ENCODE data around the gene DNAH9.

The DNAH9 gene

DNA sequence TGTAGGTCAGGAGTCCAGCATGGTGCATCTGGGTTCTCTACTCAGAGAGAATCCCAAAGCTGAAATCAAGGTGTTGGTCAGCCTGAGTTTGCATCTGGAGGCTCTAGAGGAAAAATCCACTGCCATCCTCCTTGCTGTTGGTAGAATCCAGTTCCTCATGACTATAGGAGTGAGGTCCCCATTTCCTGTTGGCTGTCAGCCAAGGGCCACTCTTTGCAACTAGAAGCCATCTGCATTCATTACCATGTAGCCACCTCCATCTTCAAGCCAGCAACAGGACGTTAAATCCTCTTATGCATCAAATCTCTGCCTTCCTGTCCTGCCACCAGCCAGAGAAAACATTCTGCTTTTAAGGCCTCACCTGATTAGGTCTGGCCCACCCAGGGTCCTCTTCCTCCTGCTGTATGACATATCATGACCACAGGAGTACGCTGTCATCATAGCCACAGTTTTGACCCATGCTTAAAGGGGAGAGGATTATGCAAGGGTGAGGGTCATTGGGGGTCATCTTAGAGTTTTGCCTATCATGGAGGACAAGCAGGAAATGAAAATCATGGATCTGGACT is 40.5 kb downstream of the DNAH9 start:
- H3K27me3 ChIP-seq (ENCODE audit: insufficient read depth, poor library complexity, severe bottlenecking): no peaks in the 10 kb centered on the region
- H3K4me3 ChIP-seq (replicated peaks; ENCODE audit: insufficient read depth, low read length): no peak overlapping the region
- no peak for DNase-seq (ENCODE audit: low read depth in 1 of 2, low spot score in 1 of 2)
- no peak overlapping the region for H3K27ac ChIP-seq (replicated peaks)
- no peak for TF ChIP-seq GABPA (IDR thresholded peaks at IDR 0.05; ENCODE audit: low read depth)
- no peak for TF ChIP-seq POLR2AphosphoS5 (IDR thresholded peaks at IDR 0.05; ENCODE audit: low read depth)
- no peak for TF ChIP-seq SPI1 (IDR thresholded peaks at IDR 0.05; ENCODE audit: borderline replicate concordance, low read depth)
- TF ChIP-seq, protein P1, sequence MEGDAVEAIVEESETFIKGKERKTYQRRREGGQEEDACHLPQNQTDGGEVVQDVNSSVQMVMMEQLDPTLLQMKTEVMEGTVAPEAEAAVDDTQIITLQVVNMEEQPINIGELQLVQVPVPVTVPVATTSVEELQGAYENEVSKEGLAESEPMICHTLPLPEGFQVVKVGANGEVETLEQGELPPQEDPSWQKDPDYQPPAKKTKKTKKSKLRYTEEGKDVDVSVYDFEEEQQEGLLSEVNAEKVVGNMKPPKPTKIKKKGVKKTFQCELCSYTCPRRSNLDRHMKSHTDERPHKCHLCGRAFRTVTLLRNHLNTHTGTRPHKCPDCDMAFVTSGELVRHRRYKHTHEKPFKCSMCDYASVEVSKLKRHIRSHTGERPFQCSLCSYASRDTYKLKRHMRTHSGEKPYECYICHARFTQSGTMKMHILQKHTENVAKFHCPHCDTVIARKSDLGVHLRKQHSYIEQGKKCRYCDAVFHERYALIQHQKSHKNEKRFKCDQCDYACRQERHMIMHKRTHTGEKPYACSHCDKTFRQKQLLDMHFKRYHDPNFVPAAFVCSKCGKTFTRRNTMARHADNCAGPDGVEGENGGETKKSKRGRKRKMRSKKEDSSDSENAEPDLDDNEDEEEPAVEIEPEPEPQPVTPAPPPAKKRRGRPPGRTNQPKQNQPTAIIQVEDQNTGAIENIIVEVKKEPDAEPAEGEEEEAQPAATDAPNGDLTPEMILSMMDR (IDR thresholded peaks at IDR 0.05; ENCODE audit: insufficient read depth, low read length): no peak
- TF ChIP-seq, protein P2, sequence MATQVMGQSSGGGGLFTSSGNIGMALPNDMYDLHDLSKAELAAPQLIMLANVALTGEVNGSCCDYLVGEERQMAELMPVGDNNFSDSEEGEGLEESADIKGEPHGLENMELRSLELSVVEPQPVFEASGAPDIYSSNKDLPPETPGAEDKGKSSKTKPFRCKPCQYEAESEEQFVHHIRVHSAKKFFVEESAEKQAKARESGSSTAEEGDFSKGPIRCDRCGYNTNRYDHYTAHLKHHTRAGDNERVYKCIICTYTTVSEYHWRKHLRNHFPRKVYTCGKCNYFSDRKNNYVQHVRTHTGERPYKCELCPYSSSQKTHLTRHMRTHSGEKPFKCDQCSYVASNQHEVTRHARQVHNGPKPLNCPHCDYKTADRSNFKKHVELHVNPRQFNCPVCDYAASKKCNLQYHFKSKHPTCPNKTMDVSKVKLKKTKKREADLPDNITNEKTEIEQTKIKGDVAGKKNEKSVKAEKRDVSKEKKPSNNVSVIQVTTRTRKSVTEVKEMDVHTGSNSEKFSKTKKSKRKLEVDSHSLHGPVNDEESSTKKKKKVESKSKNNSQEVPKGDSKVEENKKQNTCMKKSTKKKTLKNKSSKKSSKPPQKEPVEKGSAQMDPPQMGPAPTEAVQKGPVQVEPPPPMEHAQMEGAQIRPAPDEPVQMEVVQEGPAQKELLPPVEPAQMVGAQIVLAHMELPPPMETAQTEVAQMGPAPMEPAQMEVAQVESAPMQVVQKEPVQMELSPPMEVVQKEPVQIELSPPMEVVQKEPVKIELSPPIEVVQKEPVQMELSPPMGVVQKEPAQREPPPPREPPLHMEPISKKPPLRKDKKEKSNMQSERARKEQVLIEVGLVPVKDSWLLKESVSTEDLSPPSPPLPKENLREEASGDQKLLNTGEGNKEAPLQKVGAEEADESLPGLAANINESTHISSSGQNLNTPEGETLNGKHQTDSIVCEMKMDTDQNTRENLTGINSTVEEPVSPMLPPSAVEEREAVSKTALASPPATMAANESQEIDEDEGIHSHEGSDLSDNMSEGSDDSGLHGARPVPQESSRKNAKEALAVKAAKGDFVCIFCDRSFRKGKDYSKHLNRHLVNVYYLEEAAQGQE (IDR thresholded peaks at IDR 0.05; ENCODE audit: insufficient replicate concordance, low read depth): no peak

DNA sequence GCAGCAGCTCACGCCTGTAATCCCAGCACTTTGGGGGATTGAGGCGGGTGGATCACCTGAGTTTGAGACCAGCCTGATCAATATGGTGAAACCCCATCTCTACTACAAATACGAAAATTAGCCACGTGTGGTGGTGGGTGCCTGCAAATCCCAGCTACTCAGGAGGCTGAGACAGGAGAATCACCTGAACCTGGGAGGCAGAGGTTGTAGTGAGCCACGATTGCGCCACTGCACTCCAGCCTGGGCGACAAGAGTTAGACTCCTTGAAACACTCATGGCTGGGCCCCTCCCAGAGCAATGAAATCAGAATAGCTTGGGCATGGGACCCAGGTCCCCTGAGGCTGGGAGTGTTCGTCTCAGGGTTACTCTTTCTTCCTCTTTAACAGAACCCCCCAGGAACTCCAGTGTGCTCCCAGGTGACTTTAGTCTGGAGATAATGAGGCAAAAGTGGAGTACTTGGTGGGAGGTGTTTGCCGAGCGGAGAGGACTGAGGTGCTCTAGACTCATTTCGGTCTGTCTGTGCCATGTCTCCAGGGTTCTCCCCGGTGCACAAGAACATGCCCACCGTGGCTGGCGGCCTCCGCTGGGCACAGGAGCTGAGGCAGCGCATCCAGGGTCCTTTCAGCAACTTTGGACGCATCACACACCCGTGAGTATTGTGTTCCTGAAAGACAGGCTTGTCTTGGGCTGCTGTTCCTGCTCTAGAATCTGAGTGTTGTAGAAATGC is 41.6 kb downstream of the DNAH9 start:
- Histone ChIP-seq H3K27ac (replicated peaks) (no peak overlapping the region), H3K4me3 (replicated peaks; ENCODE audit: insufficient read depth, low read length) (no peak overlapping the region), H3K27me3 (ENCODE audit: insufficient read depth, poor library complexity, severe bottlenecking) (no peaks in the 10 kb centered on the region)
- TF ChIP-seq POLR2AphosphoS5 (IDR thresholded peaks at IDR 0.05; ENCODE audit: low read depth) (no peak), SPI1 (IDR thresholded peaks at IDR 0.05; ENCODE audit: borderline replicate concordance, low read depth) (no peak), GABPA (IDR thresholded peaks at IDR 0.05; ENCODE audit: low read depth) (no peak)
- TF ChIP-seq, protein P2 (IDR thresholded peaks at IDR 0.05; ENCODE audit: insufficient replicate concordance, low read depth): no peak
- no peak for DNase-seq (ENCODE audit: low read depth in 1 of 2, low spot score in 1 of 2)

DNA sequence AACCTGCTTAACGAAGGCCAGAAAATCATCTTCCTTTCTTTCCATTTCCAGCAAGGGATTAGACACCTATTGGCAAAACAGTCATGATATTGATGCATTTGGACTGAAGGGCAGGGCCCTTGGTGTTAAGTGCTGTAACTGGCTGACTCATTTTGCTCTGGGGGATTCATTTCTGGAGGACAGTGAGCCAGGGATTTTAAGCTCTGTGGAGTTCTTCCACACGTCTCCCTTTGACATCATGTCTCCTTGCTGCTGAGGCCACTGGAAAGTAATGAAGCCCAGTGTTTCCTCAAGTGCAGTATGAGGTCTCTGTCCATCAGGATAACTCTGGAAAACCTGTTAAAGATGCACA is 42.2 kb downstream of the DNAH9 start:
- Histone ChIP-seq H3K27me3 (ENCODE audit: insufficient read depth, poor library complexity, severe bottlenecking) (no peaks in the 10 kb centered on the region), H3K4me3 (replicated peaks; ENCODE audit: insufficient read depth, low read length) (no peak overlapping the region), H3K27ac (replicated peaks) (no peak overlapping the region)
- DNase-seq (ENCODE audit: low read depth in 1 of 2, low spot score in 1 of 2): no peak
- no peak for TF ChIP-seq POLR2AphosphoS5 (IDR thresholded peaks at IDR 0.05; ENCODE audit: low read depth)
- TF ChIP-seq, protein P2 (IDR thresholded peaks at IDR 0.05; ENCODE audit: insufficient replicate concordance, low read depth): no peak
- TF ChIP-seq, protein P1 (IDR thresholded peaks at IDR 0.05; ENCODE audit: insufficient read depth, low read length): no peak
- TF ChIP-seq SPI1 (IDR thresholded peaks at IDR 0.05; ENCODE audit: borderline replicate concordance, low read depth): no peak
- no peak for TF ChIP-seq GABPA (IDR thresholded peaks at IDR 0.05; ENCODE audit: low read depth)
